ENCODE measurements around the gene RASSF5.

Gene RASSF5

GRCh38 chr1:206469933-206470691, 37.2 kb upstream of the RASSF5 start, which contains the start of gene IKBKE:
TSS of gene IKBKE (plus strand) at chr1:206470476. CDS start at chr1:206473228, 2,752 bp downstream.
- no peak for TF ChIP-seq CTCF (IDR thresholded peaks at IDR 0.05; ENCODE audit: low read depth, low read length, missing control alignments)
- peak; percentile 58 for DNase-seq (ENCODE audit: low read depth)
- H3K4me3 ChIP-seq (ENCODE audit: low read depth, low read length), result peak within 1 kb of the TSS; percentile 88

- H3K4me3 ChIP-seq (ENCODE audit: low read depth, low read length), result peak overlapping the region; percentile 88
- DNase-seq (ENCODE audit: low read depth), result no peak
- peak; percentile 1 for TF ChIP-seq CTCF (IDR thresholded peaks at IDR 0.05; ENCODE audit: low read depth, low read length, missing control alignments)
Observed at GRCh38 chr1:206470692-206471414, 36.5 kb upstream of the RASSF5 start.

- DNase-seq (ENCODE audit: low read depth), result no peak
- TF ChIP-seq CTCF (IDR thresholded peaks at IDR 0.05; ENCODE audit: low read depth, low read length, missing control alignments), result no peak
- peak overlapping the region; percentile 88 for H3K4me3 ChIP-seq (ENCODE audit: low read depth, low read length)
Observed at GRCh38 chr1:206471415-206471801, 35.9 kb upstream of the RASSF5 start.

- DNase-seq (ENCODE audit: low read depth), result no peak
- peak overlapping the region; percentile 88; the same call in 1 of the 2 replicates for H3K4me3 ChIP-seq (ENCODE audit: low read depth, low read length)
- no peak for TF ChIP-seq CTCF (IDR thresholded peaks at IDR 0.05; ENCODE audit: low read depth, low read length, missing control alignments)
Observed at GRCh38 chr1:206472024-206472423, 35.3 kb upstream of the RASSF5 start.

GRCh38 chr1:206472454-206472853, 34.9 kb upstream of the RASSF5 start:
- peak overlapping the region; percentile 88; the same call in 1 of the 2 replicates for H3K4me3 ChIP-seq (ENCODE audit: low read depth, low read length)
- DNase-seq (ENCODE audit: low read depth), result no peak

GRCh38 chr1:206472886-206473285, 34.4 kb upstream of the RASSF5 start:
- H3K4me3 ChIP-seq (ENCODE audit: low read depth, low read length), result no peak overlapping the region; the same call in 1 of the 2 replicates
- no peak for DNase-seq (ENCODE audit: low read depth)
- TF ChIP-seq CTCF (IDR thresholded peaks at IDR 0.05; ENCODE audit: low read depth, low read length, missing control alignments), result no peak

More at GRCh38 chr1:206472454-206472853, 34.9 kb upstream of the RASSF5 start:
- TF ChIP-seq CTCF (IDR thresholded peaks at IDR 0.05; ENCODE audit: low read depth, low read length, missing control alignments), result no peak
